CD14-positive monocyte (primary cell): ENCODE measurements around the gene FBXL13. TPM values are rescaled to one million over a fixed set of nuclear protein-coding genes. Genes with fewer than 3 reads are reported as not detected.
A peak's percentile ranks its signal among the peaks of the same experiment; 100 is the strongest.

Source experiments
- DNase-seq, 3 donors: peaks; one replicate each; pipeline ENCODE4 v3.0.0-alpha.2; 2011 to 2022
- H2AFZ ChIP-seq: 2 replicates; pipeline ENCODE4 v1.6.0; 2012; ENCODE audit warnings: mild to moderate bottlenecking, low read depth, low read length, inconsistent platforms; ENCODE audit not compliant: insufficient read depth, poor library complexity, severe bottlenecking
- H3K27ac ChIP-seq, 2 donors: 1 replicate in 1 of 2; 2 replicates in 1 of 2; pipeline ENCODE4 v1.5.1; 2012 to 2013; ENCODE audit warnings: low read length in 2 of 2, control low read depth in 1 of 2, inconsistent platforms in 1 of 2, low read depth in 1 of 2, mild to moderate bottlenecking in 1 of 2
- H3K27me3 ChIP-seq, 2 donors: one replicate each; pipeline versions ENCODE4 v1.6.0 to v1.6.1; 2011 to 2013; ENCODE audit warnings: low read length in 2 of 2; ENCODE audit not compliant: control insufficient read depth in 2 of 2, insufficient read depth in 2 of 2
- H3K36me3 ChIP-seq, 2 donors: replicated peaks in 1 of 2; 1 replicate in 1 of 2; 2 replicates in 1 of 2; pipeline versions ENCODE4 v1.5.1 to v1.6.1; 2012 to 2013; ENCODE audit warnings: low read length in 2 of 2, control low read depth in 1 of 2, inconsistent platforms in 1 of 2, mild to moderate bottlenecking in 1 of 2; ENCODE audit not compliant: insufficient read depth in 2 of 2, control insufficient read depth in 1 of 2
- H3K4me1 ChIP-seq, 2 donors: 1 replicate in 1 of 2; 2 replicates in 1 of 2; pipeline versions ENCODE4 v1.5.1 to v1.6.1; 2012 to 2013; ENCODE audit warnings: low read length in 2 of 2, control low read depth in 1 of 2, inconsistent platforms in 1 of 2, mild to moderate bottlenecking in 1 of 2, moderate library complexity in 1 of 2; ENCODE audit not compliant: insufficient read depth in 2 of 2, control insufficient read depth in 1 of 2
- H3K4me2 ChIP-seq: replicated peaks from 2 replicates; pipeline ENCODE3; 2012; ENCODE audit warnings: low read length, moderate library complexity, mild to moderate bottlenecking; ENCODE audit not compliant: poor library complexity, severe bottlenecking; ENCODE audit errors: extremely low read depth
- H3K4me3 ChIP-seq, 3 experiments: fragments of 200-600 bp in 1 of 3; sonication (generic) in 1 of 3; replicated peaks in 1 of 3; 1 replicate in 2 of 3; 2 replicates in 1 of 3; pipeline ENCODE4 v1.5.1; 2011 to 2013; ENCODE audit warnings: low read length in 3 of 3, mild to moderate bottlenecking in 3 of 3, control low read depth in 2 of 3, low read depth in 2 of 3, inconsistent platforms in 1 of 3, moderate library complexity in 1 of 3
- H3K79me2 ChIP-seq: 2 replicates; pipeline ENCODE4 v1.6.0; 2012; ENCODE audit warnings: mild to moderate bottlenecking, control low read depth, inconsistent platforms, low read length, moderate library complexity; ENCODE audit not compliant: insufficient read depth
- H3K9ac ChIP-seq: 2 replicates; pipeline ENCODE4 v1.6.0; 2017; ENCODE audit warnings: low read length, mild to moderate bottlenecking; ENCODE audit not compliant: insufficient read depth, poor library complexity, severe bottlenecking
- H3K9me3 ChIP-seq, 2 donors: replicated peaks in 1 of 2; 1 replicate in 1 of 2; 2 replicates in 1 of 2; pipeline versions ENCODE4 v1.5.1 to v1.6.1; 2012 to 2013; ENCODE audit warnings: low read length in 2 of 2, control low read depth in 1 of 2; ENCODE audit not compliant: control insufficient read depth in 1 of 2, insufficient read depth in 1 of 2
- H4K20me1 ChIP-seq: 2 replicates; pipeline ENCODE4 v1.6.0; 2012; ENCODE audit warnings: mild to moderate bottlenecking, low read length, control low read depth, moderate library complexity; ENCODE audit not compliant: insufficient read depth
- H3K27ac Mint-ChIP-seq, 7 donors: one replicate each; pipeline ENCODE4 v1.8.0; 2020; ENCODE audit warnings: mild to moderate bottlenecking in 7 of 7, mixed read lengths in 7 of 7, moderate library complexity in 6 of 7, inconsistent platforms in 2 of 7
- H3K27me3 Mint-ChIP-seq, 3 donors: one replicate each; pipeline ENCODE4 v1.8.0; 2021 to 2022; ENCODE audit warnings: low read depth in 3 of 3, mild to moderate bottlenecking in 3 of 3, mixed read lengths in 3 of 3, moderate library complexity in 3 of 3, inconsistent platforms in 1 of 3
- H3K36me3 Mint-ChIP-seq, 2 donors: one replicate each; pipeline ENCODE4 v1.8.0; 2020; ENCODE audit warnings: mixed read lengths in 2 of 2, inconsistent platforms in 1 of 2, mild to moderate bottlenecking in 1 of 2
- H3K4me1 Mint-ChIP-seq: one replicate; pipeline ENCODE4 v1.8.0; 2020; ENCODE audit warnings: mild to moderate bottlenecking, mixed read lengths
- H3K4me3 Mint-ChIP-seq, 2 donors: one replicate each; pipeline ENCODE4 v1.8.0; 2020; ENCODE audit warnings: mild to moderate bottlenecking in 2 of 2, mixed read lengths in 2 of 2, moderate library complexity in 1 of 2
- H3K9me3 Mint-ChIP-seq, 7 donors: one replicate each; pipeline ENCODE4 v1.8.0; 2020 to 2022; ENCODE audit warnings: mixed read lengths in 7 of 7, mild to moderate bottlenecking in 6 of 7, moderate library complexity in 6 of 7, inconsistent platforms in 2 of 7
- CTCF ChIP-seq: fragments of 200-600 bp; IDR thresholded peaks from one replicate; pipeline ENCODE4 v1.8.0; 2022; ENCODE audit warnings: antibody characterized with exemption, mild to moderate bottlenecking
- WGBS: methylation state at CpG from one replicate; pipeline ENCODE4 v1.1.5; 2013; ENCODE audit warnings: missing lambda C conversion rate; ENCODE audit not compliant: insufficient coverage; 5-methylcytosine and 5-hydroxymethylcytosine counted together
- intact Hi-C, 2 donors: fragments of 100-400 bp; cut with micrococcal nuclease; formaldehyde crosslinking; loops; one replicate each; pipeline versions ENCODE4 v1.15.0 to v1.15.1; 2023
- polyA plus RNA-seq, 3 donors: library from polyadenylated mRNA; depleted of rRNA in 1 of 3; unstranded in 2 of 3; stranded (reverse) in 1 of 3; fragments of 300-500 nt in 2 of 3; fragments of >200 nt in 1 of 3; fragmentation: Illumina TruSeq in 2 of 3; gene quantifications; 1 replicate in 2 of 3; 2 replicates in 1 of 3; pipeline ENCODE4 v1.2.3, GENCODE V29; 2012 to 2021

The FBXL13 gene
- polyA plus RNA-seq, 3 donors, result 0.05 TPM; not detected in 2

GRCh38 chr7:103075337-103075918 is 832 bp upstream of the FBXL13 start:
- Histone ChIP-seq H3K9me3 (peaks cover 0 to 4% of the 10 kb centered on the region in 2 donors), H3K4me1 (peaks cover 34 to 45% of the 10 kb centered on the region in 2 donors), H3K27me3 (no peaks in the 10 kb centered on the region), H3K27ac (peak overlapping the region; percentile 37 to 76), H3K4me2 (peak overlapping the region; percentile 98), H3K9ac (peak overlapping the region; percentile 75), H3K36me3 (no peaks in the 10 kb centered on the region), H4K20me1 (no peaks in the 10 kb centered on the region), H2AFZ (peak overlapping the region; percentile 94), H3K4me3 (peak overlapping the region; percentile 71 to 89 (median 81)), H3K79me2 (peaks cover 38% of the 10 kb centered on the region)
- H3K27me3 Mint-ChIP-seq, result no peaks in the 10 kb centered on the region
- peaks cover 3 to 10% of the 10 kb centered on the region in 2 donors for H3K36me3 Mint-ChIP-seq
- H3K4me3 Mint-ChIP-seq, result peak overlapping the region; percentile 93 to 96
- peaks cover 4 to 10% (median 9%) of the 10 kb centered on the region in 7 donors for H3K9me3 Mint-ChIP-seq
- peak overlapping the region; percentile 73 to 89 (median 79) for H3K27ac Mint-ChIP-seq
- intact Hi-C loops, result loop anchor here in 1 of 2 donors (10.0 kb wide), 1 partner anchor 219 kb away; the partner anchor contains the start of gene PMPCB
- TF ChIP-seq CTCF, result no peak
- peak in 2 of 3 donors; percentile 4 to 25 for DNase-seq
- 0% methylated on average over 32 of the region's 36 CpGs for WGBS
- peaks cover 41% of the 10 kb centered on the region for H3K4me1 Mint-ChIP-seq

GRCh38 chr7:103073989-103074518 is 542 bp downstream of the FBXL13 start:
- Mint-ChIP-seq H3K4me1 (peaks cover 41% of the 10 kb centered on the region), H3K36me3 (peaks cover 0 to 8% of the 10 kb centered on the region in 2 donors)
- intact Hi-C loops, result loop anchor here in 1 of 2 donors (5.0 to 10.0 kb wide), 2 partner anchors 73 to 221 kb away; partner anchors contain the start of genes NAPEPLD and PMPCB

More at GRCh38 chr7:103073989-103074518, 542 bp downstream of the FBXL13 start:
- Histone ChIP-seq H3K9ac (peak overlapping the region; percentile 75), H3K9me3 (peaks cover 0 to 4% of the 10 kb centered on the region in 2 donors), H3K4me2 (peak overlapping the region; percentile 98), H3K4me1 (peaks cover 34 to 45% of the 10 kb centered on the region in 2 donors), H3K27ac (peak overlapping the region; percentile 35 to 76), H4K20me1 (no peaks in the 10 kb centered on the region), H2AFZ (peak overlapping the region; percentile 94), H3K79me2 (peaks cover 27% of the 10 kb centered on the region), H3K4me3 (peak overlapping the region; percentile 68 to 89 (median 71)), H3K27me3 (no peaks in the 10 kb centered on the region), H3K36me3 (no peaks in the 10 kb centered on the region)
- no peaks in the 10 kb centered on the region for H3K27me3 Mint-ChIP-seq
- peak overlapping the region; percentile 88 to 98 for H3K4me3 Mint-ChIP-seq
- peaks cover 4 to 10% (median 9%) of the 10 kb centered on the region in 7 donors for H3K9me3 Mint-ChIP-seq
- no peak for TF ChIP-seq CTCF
- peak overlapping the region; percentile 79 to 97 (median 96) for H3K27ac Mint-ChIP-seq
- 13% methylated on average over 5 of the region's 6 CpGs for WGBS
- DNase-seq, result peak in 1 of 3 donors; percentile 5
